Activated CD8-positive, alpha-beta T cell treated with anti-CD3 and anti-CD28 coated beads for 36 hours (primary cell): ENCODE measurements around the gene AJM1. TPM values are rescaled to one million over a fixed set of nuclear protein-coding genes. Genes with fewer than 3 reads are reported as not detected.

Source experiments
- ATAC-seq: fragments of 200-7000 bp; cut with Tn5 transposase; one replicate; pipeline ENCODE4 v1.10.0; 2021; ENCODE audit warnings: mild to moderate bottlenecking, moderate library complexity
- CTCF ChIA-PET: fragments of 350-600 bp; sonication (Branson Sonifier 250); formaldehyde crosslinking; loops from one replicate; lab custom pipeline; 2021; ENCODE audit warnings: antibody characterized with exemption; lab: Charles Lee
- POLR2A ChIA-PET: fragments of 350-600 bp; sonication (Branson Sonifier 250); formaldehyde crosslinking; loops from one replicate; lab custom pipeline; 2021; ENCODE audit warnings: antibody characterized with exemption; lab: Charles Lee
- DNase-seq: peaks from one replicate; pipeline ENCODE4 v3.0.0-alpha.2; 2020
- H3K27ac Mint-ChIP-seq: one replicate; pipeline ENCODE4 v1.8.0; 2021; ENCODE audit warnings: mild to moderate bottlenecking, mixed read lengths
- H3K27me3 Mint-ChIP-seq: one replicate; pipeline ENCODE4 v1.8.0; 2021; ENCODE audit warnings: mixed read lengths
- H3K36me3 Mint-ChIP-seq: one replicate; pipeline ENCODE4 v1.8.0; 2021; ENCODE audit warnings: low read depth, mixed read lengths
- H3K4me1 Mint-ChIP-seq: one replicate; pipeline ENCODE4 v1.8.0; 2021; ENCODE audit warnings: low read depth, mixed read lengths
- H3K4me3 Mint-ChIP-seq: one replicate; pipeline ENCODE4 v1.8.0; 2021; ENCODE audit warnings: mild to moderate bottlenecking, moderate library complexity, mixed read lengths
- H3K9me3 Mint-ChIP-seq: one replicate; pipeline ENCODE4 v1.8.0; 2021; ENCODE audit warnings: mixed read lengths
- intact Hi-C: fragments of 100-400 bp; cut with micrococcal nuclease; formaldehyde crosslinking; loops from one replicate; pipeline ENCODE4 v1.10.0; 2022
- total RNA-seq, 2 experiments: library from RNA; stranded (reverse); gene quantifications; one replicate each; pipeline ENCODE4 v1.2.3, GENCODE V29; 2021
- TF ChIP-seq, protein P1 (sequence below): fragments of 200-600 bp; IDR thresholded peaks from one replicate; pipeline ENCODE4 v1.8.0; 2022; ENCODE audit warnings: antibody characterized with exemption, mild to moderate bottlenecking

AJM1 gene
- total RNA-seq, 2 experiments from 2014 or later: 5.8 to 6.4 TPM

DNA sequence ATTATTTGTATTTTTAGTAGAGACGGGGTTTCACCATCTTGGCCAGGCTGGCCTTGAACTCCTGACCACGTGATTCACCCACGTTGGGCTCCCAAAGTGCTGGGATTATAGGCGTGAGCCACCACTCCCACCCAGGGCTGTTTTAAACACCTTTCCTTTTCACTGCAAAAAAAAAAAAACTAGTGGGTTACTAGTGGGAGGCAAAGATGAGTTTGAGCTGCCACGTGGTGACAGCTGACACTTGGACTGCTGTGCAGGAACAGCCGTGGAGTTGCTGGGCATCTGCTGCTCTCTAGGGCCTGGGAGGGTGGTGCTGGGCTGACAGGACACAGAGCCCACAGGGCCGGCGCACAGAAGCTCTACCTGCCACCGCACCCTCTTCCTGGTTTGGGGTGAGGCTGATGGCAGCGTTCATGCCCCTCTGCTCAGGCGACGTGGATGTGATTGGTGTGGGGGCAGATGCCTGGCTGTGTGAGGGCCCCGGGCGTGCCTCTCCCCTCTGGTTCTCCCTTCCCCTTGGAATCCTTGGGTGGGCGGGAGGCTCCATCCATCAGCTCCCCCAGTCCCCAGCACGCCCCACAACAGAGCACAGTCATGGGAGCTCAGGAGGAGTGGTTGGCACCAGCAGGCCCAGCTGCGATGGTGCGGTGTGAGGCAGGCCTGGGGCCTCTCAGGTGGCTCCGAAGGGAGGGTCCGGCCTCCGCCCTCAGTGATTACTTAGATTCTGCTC lies 17.6 kb upstream of the AJM1 start:
- H3K9me3 Mint-ChIP-seq: no peaks in the 10 kb centered on the region
- ATAC-seq (no peak), DNase-seq (no peak)
- H3K4me3 Mint-ChIP-seq: no peak overlapping the region
- H3K27me3 Mint-ChIP-seq: no peaks in the 10 kb centered on the region
- CTCF ChIA-PET: interaction anchor here (2.7 kb wide), 1 partner anchor 17 kb away, joined by 8 read pairs; the partner anchor contains the start of gene AJM1
- no peak overlapping the region for H3K27ac Mint-ChIP-seq
- TF ChIP-seq, protein P1, sequence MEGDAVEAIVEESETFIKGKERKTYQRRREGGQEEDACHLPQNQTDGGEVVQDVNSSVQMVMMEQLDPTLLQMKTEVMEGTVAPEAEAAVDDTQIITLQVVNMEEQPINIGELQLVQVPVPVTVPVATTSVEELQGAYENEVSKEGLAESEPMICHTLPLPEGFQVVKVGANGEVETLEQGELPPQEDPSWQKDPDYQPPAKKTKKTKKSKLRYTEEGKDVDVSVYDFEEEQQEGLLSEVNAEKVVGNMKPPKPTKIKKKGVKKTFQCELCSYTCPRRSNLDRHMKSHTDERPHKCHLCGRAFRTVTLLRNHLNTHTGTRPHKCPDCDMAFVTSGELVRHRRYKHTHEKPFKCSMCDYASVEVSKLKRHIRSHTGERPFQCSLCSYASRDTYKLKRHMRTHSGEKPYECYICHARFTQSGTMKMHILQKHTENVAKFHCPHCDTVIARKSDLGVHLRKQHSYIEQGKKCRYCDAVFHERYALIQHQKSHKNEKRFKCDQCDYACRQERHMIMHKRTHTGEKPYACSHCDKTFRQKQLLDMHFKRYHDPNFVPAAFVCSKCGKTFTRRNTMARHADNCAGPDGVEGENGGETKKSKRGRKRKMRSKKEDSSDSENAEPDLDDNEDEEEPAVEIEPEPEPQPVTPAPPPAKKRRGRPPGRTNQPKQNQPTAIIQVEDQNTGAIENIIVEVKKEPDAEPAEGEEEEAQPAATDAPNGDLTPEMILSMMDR: no peak
- POLR2A ChIA-PET: interaction anchor here (0.6 to 1.2 kb wide), 2 partner anchors 120 to 247 kb away, joined by 4 read pairs; partner anchors contain the start of gene FBXW5
- peaks cover 5% of the 10 kb centered on the region for H3K4me1 Mint-ChIP-seq
- intact Hi-C loops: no loop called here
- peaks cover 6% of the 10 kb centered on the region for H3K36me3 Mint-ChIP-seq

DNA sequence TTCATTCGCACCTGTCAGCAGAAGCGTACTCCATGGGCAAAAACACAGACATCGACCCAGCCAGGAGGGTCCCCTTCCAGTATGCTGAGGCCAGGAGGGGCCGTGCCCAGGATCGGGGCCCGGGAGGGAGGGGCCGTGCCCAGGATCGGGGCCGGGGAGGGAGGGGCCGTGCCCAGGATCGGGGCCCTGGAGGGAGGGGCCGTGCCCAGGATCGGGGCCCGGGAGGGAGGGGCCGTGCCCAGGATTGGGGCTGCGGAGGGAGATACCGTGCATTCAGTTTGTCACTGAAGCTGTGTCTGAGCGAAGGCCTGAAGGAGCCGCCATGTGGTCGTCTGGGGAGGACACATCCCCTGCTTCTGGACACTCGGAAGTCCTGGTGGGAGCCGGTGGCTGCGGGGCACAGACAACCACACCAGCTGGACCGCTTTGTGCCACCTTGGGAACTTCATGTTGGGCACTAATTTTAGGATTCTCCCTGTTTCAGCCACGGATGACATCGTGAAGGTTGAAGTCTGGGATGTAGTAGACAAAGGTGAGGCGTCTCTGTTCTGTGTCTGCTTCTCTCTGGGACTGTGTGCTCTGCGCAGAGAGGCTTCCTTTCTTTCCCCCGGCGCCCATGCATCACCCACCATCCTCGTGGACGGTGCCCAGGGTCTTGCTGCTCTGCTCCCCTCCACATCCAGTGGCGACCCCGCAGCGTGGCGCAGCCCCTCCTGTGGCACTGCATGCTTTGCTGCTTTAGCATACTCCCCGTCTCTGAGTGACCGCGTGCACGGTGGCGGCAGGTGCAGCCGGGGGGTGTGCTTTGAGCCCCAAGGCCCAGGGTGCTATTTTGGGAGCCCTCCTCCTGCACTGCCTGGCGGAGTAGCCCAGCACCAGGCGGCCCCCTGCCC lies 16.7 kb upstream of the AJM1 start:
- intact Hi-C loops: no loop called here
- H3K4me3 Mint-ChIP-seq: no peak overlapping the region
- TF ChIP-seq, protein P1: no peak

GRCh38 chr9:136826188-136826541 lies 16.1 kb upstream of the AJM1 start:
- TF ChIP-seq, protein P1: no peak
- H3K27ac Mint-ChIP-seq: no peak overlapping the region
- DNase-seq: no peak
- H3K4me3 Mint-ChIP-seq: no peak overlapping the region
- ATAC-seq: no peak
- H3K27me3 Mint-ChIP-seq: no peaks in the 10 kb centered on the region
- ChIA-PET POLR2A (interaction anchor here (1.5 kb wide), 1 partner anchor 9 kb away, joined by 3 read pairs; no protein-coding TSS in a partner anchor), CTCF (interaction anchor here (0.6 kb wide), 1 partner anchor 17 kb away, joined by 3 read pairs; the partner anchor contains the start of gene AJM1)
- H3K9me3 Mint-ChIP-seq: no peaks in the 10 kb centered on the region
- intact Hi-C loops: no loop called here
- H3K4me1 Mint-ChIP-seq: no peaks in the 10 kb centered on the region
- peaks cover 6% of the 10 kb centered on the region for H3K36me3 Mint-ChIP-seq

More for the DNA sequence above, 16.7 kb upstream of the AJM1 start:
- Mint-ChIP-seq H3K36me3 (peaks cover 6% of the 10 kb centered on the region), H3K9me3 (no peaks in the 10 kb centered on the region), H3K27me3 (no peaks in the 10 kb centered on the region), H3K27ac (no peak overlapping the region), H3K4me1 (peaks cover 5% of the 10 kb centered on the region)
- DNase-seq: no peak
- ChIA-PET CTCF (no interaction called here), POLR2A (interaction anchor here (1.5 kb wide), 1 partner anchor 8 kb away, joined by 3 read pairs; no protein-coding TSS in a partner anchor)
- no peak for ATAC-seq

DNA sequence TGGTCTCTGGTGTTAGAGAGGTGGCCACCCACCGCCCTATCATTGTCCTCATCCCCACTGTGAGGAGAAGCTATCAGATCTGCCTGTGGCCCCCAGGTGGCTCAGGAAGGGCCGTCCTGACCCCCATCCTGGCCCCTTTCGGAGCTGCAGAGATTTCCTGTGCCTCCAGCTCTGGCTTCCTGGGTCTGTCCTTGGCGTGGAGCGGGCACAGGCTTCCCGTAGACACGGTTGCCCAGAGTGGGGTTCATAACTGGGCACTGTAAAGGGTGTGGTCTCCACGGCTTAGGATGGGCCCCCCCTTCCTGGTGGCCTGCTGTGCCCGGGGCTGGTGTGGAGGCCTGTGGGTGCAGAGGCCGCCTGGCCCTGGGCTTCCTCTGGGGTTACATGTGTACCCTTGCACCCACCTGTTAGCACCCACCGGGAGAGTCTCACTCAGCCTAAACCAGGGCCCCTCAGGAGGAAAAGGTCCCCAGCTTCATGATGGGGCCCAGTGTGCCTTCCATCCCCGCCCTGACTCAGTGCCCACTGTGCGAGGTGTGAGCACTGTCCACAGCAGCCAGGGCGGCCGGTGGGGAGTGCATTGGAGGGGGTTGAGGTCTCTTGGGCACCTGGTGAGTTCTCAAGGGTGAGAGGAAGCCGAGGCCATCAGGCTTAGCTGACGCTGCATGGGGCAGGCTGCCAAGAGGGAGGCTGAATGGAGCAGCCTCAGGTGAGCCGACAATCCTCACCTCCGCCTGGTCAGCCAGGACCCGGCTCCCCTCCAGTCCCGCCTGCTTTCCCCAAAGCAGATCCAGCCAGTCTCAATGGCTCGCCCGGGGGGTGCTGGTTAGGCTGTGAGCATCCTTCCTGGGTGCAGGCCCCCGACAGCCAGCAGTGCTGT lies 15.3 kb upstream of the AJM1 start:
- TF ChIP-seq, protein P1: no peak
- intact Hi-C loops: no loop called here
- CTCF ChIA-PET: interaction anchor here (0.6 to 1.8 kb wide), 3 partner anchors 13 to 16 kb away, joined by 3 to 5 read pairs (median 3); partner anchors contain the start of gene AJM1
- no peak for DNase-seq
- Mint-ChIP-seq H3K4me1 (no peaks in the 10 kb centered on the region), H3K4me3 (no peak overlapping the region), H3K27ac (no peak overlapping the region), H3K9me3 (no peaks in the 10 kb centered on the region), H3K36me3 (peaks cover 6% of the 10 kb centered on the region), H3K27me3 (no peaks in the 10 kb centered on the region)
- POLR2A ChIA-PET: interaction anchor here (1.5 kb wide), 1 partner anchor 9 kb away, joined by 3 read pairs; no protein-coding TSS in a partner anchor
- ATAC-seq: no peak
